Medulla oblongata (tissue), 1 donor: Measurements from ENCODE around the gene ZNF497.
"Not testable (repeated sequence)": the region's sequence is repeated elsewhere in the genome, so short reads cannot be mapped to it uniquely, and the experiment has no call there.

Experiments
- DNase-seq: peaks from one replicate; pipeline ENCODE4 v3.0.0-alpha.2; 2015; ENCODE audit errors: extremely low spot score

The ZNF497 gene

DNA sequence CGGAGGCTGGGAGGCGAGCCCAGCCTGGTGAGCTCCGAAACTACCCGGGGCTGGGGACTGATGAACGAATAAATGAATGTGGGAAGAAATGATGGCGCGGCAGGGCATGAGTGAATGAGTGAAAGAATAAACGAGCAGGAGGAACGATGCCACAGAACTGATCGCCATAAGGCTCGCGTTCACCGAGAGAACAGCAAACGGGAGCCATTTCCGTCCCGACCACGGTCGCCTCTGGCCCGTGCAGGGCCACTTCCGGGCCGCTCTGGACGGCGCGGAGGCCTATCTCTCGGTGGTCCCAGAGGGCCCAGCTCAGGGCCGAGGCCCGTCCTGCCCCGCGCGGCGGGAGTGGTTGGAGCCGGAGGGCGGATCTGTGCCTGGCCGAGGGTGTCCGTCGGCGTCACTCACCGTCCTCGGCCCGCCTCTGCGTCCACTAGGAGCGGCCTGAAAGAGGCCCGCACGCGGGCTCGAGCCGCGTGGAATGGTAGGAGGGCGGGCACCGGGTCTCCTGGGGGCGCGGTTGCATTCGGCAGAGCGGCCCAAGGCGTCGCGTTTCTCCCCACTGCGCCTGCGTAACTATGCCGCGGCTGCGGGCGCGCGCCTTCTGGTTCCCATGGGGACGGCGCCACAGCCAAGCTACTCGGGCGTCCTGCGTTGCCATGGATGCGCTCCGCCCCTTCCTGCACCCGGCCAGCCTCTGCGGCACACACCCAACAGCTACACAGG lies at the start of gene ZNF497:
Gene ZNF497, minus strand, starts transcription at position 480 of the 723 bp plus-strand sequence. CDS start 5,116 bp downstream, outside the sequence.
- peak; percentile 97 for DNase-seq

DNA sequence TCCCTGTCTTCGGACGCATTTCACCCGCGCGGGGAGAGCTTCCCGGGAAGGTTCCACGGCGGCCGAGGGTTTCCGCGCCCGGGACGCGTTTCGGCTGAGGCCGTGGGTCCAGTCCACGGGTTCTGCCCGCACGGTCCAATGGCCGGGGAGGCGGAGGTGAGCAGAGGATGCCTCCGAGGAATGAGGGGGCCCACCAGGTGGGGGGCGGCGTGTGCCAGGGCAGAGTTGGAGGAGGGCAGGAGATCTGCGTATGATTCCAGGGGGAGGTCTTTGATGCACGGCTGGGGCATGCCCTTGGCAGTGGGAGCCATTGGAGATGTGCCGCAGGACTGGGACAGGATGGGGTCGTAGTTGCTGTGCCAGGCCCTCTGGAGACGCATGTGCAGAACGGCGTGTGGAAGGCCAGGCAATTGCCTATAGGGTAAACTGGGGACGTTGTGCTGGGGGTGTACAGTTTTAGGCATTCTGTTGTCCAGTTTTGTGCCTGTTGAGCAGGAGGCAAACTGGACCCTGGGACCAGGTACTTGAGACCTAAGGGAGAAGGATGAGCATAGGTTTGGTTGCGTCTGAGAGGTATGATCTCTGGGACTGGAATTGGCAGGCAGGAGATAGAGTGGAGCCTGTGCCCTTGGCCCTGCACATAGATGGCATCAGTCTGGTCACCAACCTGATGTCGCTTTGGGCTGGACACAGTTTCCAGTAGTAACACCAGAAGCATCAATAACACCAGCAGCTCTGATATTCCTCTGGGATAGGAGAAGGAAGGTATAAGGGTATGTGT lies 46.6 kb upstream of the ZNF497 start:
- DNase-seq, result no peak

DNA sequence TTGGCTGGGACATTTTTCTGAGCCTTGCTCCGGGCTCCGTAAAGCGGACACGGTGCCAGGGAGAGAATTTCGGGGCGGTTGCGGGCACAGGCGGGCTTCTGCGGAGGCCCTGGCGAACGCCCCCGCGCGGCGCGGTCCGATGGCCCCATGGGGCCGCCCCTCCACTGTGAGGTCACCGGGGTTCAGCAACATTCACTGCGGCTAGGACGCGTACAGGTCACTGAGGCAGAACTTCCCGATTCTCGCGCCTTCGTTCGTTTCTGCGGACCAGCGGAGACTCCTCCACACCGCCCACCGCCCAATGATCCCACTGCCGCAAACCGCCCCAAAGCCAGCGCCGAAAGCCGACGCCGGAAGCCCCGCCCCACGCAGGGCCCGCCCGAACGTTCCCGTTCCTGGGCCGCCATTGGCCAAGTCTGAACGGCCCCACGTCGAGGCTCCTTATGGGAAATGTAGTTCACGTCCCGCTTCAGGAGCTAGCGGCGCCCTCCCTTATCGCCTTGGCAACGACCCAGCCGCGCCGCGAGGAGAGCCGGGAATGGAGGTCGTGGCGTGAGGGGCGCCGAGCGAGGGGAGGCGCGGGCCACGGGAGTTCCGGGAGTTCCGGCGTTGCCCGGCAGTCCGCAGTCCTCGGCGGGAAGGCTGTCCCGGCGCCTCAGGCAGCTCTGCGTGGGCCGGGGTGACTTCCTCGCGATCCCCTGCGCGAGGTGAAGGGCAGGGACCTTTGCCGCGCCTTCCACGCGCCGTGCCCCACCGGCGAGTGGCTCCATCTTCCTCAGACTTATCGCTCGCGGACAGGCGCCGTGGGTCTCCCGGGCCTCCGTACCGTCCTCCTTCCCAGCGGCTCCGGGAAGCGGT lies 45.8 kb upstream of the ZNF497 start, which contains the start of gene ZNF584:
Gene ZNF584, plus strand, starts transcription at position 498 of the 858 bp plus-strand sequence. CDS start 499 bp downstream, outside the sequence.
- DNase-seq, result peak; percentile 98

DNA sequence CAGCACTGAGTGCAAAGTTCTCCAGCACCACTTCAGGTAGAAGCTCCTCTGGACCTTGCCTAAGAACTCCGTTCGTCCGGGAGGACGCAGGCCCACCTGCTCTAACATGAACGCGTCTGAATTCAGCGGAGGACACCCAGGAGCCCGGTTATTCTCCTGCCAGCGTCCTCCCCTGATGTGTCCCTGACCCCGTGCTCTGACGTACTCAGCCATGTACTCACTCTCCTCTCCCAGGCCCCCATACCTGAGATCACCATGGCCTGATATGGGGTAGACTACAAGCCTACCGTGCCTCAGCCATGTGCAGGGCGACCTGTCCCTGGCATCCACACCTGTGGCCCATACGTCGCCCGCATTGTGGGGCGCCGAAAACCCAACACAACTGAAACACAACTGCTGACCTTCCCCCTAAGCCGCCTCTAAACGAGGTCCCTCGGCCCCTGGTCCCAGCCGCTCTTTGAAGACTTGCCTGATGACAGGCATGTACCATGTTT lies 45.2 kb upstream of the ZNF497 start:
- no peak for DNase-seq

DNA sequence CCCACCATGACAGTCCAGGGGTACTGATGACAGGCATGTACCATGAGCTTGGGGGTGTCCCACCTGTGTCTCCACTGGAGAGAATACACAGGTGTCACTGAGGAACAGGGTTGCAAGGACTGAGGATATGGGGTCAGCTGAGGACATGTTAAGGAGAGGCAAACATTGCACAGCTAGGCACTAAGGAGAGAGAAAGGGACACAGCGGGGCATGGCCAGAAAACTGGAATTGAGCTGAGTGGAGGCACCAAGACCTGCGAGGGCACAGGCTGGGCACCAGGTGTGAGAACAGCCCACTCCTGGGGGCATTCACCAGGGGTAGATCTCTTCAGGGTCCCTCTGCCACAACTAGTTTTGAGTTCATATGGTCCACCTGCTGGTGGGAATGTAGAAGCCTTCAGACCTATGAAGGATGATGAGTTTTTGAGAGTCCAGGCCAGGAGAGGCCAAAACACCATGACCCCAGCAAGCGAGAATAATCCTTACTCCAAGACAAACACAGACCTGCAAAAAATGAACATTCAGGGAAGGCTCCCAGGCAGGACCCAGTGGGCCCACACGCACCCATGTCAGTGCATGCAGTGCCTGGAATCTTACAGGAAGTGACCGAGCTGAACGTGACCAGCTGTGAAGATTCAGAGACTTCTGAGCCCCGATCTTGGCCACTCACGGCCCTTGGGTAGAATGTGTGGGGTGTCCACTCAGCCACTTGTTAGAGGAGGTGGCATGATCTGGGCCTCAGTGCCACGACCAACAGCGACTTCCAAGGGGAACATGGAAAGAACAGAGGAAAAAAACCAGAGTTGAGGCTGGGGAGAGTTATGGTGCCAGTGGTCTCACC lies 44.5 kb upstream of the ZNF497 start:
- DNase-seq, result no peak

DNA sequence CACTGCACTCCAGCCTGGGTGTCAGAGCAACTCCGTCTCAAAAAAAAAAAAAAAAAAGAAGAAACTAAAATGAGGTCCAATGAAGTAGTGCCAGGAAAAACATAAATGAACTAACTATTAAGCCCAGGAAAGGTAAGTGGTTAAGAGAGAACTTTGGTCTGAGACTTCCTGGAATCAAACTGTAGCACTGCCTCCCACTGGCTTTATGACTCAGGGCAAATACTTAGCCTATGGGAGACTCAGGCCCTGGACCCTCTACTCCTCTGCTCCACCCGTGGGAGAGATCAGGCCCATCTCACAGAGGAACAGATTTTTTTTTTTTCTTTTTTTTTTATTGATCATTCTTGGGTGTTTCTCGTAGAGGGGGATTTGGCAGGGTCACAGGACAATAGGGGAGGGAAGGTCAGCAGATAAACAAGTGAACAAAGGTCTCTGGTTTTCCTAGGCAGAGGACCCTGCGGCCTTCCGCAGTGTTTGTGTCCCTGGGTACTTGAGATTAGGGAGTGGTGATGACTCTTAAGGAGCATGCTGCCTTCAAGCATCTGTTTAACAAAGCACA lies 41.4 kb upstream of the ZNF497 start:
- DNase-seq, result not testable (repeated sequence)

DNA sequence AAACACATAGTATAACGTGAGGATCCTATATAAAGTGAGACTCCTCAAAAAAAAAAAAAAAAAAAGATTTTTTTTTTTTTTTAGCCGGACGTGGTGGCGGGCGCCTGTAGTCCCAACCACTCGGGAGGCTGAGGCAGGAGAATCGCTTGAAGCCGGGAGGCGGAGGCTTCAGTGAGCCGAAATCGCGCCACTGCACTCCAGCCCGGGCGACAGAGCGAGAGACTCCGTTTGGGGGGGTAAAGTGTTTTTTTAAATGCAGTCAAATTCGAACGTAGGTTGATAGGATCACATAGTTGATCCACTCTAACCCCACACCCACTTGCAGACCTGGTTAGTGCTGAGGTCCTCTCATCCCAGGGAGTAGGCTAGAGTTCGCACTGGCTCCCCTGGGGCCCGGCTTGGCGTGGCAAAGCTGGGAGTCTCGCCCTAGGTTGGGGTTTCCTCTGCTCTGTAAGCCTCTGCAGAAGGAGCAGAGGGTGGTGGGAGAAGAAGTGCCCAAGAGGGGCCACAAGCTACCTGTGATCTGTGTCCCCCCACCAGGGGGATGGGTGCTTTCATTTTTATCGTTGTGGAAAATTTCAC lies 39.4 kb upstream of the ZNF497 start:
- DNase-seq, result no peak

DNA sequence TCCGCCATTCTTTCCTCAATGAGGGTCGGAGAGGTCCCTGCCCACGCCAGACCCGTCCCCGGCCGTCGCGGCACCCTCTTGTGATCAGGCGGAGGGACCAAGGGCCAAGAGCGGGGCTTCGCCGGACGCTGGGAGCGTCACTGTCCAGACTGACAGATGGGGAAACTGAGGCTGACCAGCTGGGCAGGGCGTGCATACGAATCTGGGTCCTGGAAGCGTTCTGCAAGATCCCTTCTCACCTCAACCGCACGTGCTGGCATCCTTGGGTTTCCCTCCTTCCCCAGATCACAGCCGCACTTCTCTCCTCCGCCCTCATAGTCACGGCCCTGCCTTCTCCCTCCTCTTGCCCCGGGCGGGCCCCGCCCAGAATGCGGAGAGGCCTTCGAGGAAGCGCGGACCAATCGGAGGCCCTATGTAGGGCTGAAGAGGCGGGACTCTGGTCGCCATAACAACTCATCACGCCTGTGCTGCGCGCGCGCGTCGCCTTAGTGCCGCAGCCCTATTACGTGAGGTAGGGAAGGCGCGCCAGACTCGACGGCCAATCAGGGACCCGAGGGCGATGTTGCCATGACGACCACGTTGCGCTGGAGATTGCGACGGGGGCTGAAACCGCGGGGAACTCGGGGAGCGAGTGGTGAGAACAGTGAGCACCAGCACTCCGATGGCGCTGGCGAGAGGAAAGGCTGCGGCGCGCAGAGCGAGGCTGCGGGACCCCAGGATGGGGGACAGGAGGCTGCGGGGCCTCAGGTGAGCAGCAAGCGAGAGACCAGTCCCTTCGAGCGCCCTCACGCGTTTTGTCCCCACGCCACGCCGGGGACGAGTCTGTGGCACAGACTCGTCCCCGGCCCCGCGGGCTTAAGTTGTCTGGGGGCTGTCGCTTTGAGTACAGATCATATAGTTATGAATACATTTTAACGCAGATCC lies 38.6 kb upstream of the ZNF497 start:
- peak; percentile 100 for DNase-seq

DNA sequence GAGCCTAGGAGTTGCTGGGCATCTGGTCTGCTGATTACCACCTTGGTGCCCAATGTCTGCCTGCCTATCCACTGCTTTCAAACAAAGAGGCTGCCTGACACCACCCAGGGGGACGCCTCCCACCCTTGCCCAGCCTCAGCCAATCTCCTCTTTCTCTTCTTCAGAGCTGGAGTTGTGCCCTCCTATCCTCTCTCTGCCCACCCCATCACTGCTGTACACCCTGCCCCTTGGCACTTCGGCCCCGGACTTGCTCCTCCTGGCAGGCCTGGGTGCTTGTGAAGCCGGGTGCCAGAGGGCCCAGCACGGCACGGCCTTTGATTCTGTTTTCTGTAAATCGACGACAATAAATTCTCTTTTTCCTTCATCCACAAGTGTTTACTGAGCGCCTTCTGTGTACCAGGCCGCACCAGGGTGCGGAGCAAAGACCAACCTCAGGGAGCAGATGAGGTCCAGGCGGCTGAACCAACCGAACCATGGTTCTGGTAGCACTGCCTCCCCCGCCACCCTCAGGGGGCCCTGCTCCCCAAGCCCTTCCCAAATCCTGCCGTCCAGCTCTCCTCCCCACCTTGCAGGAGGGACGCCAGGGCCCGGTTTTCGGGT lies 37.9 kb upstream of the ZNF497 start:
- DNase-seq, result peak; percentile 78

DNA sequence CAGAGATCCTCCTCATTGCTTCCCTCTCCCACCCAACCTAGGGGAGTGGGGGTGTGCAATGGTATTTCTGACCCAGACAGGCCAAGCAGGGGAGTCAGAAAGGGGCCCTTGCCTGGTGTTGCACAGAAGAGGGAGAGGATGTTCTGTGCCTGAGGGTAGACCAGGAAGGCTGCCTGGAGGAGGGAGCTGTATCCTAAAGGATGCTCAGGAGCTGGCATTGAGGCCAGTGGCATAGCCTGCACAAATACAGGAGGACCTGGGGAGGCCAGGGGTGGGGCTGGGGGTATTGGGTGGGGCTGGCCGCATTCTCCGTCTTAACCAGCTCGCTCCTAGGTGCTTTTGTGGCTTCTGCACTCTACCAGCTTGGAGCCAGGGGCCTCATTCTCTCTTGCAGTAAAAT lies 37.4 kb upstream of the ZNF497 start:
- no peak for DNase-seq

DNA sequence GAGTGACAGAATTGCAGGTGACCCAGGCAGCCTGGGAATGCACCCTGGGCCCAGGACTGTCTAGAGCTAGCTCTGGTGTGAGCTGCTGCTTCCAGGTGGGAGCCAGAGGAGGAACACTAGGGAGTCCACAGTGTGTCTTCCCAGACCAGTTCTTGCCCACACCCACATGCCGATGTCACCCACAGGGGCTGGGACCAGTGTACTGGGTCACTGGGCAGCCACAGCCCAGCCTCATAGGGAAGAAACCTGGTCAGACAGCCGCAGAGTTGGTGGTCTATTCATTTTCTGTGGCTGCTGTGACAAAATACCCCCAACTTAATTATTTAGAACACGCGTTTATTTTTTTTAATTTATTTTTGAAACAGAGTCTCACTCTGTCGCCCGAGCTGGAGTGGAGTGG lies 36.0 kb upstream of the ZNF497 start:
- no peak for DNase-seq

DNA sequence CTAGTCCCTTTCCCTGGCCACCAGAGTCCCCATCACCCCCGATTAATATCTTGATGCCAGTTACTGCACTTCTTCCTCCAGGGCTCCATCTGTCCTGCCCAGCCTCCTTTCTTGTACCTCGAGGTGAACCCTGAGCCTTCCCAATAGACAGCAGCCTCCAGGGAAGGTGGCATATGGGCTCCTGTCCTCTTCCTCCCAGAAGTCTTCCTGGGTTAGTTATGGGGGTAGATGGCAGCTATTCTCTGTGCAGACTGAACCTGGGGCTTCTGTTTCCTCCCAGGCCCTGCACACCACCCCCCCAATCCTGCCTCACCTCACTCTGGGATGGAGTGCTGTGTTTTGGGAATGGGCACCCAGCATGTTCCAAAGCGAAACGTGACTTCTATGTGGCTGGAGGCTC lies 35.5 kb upstream of the ZNF497 start:
- DNase-seq, result no peak

DNA sequence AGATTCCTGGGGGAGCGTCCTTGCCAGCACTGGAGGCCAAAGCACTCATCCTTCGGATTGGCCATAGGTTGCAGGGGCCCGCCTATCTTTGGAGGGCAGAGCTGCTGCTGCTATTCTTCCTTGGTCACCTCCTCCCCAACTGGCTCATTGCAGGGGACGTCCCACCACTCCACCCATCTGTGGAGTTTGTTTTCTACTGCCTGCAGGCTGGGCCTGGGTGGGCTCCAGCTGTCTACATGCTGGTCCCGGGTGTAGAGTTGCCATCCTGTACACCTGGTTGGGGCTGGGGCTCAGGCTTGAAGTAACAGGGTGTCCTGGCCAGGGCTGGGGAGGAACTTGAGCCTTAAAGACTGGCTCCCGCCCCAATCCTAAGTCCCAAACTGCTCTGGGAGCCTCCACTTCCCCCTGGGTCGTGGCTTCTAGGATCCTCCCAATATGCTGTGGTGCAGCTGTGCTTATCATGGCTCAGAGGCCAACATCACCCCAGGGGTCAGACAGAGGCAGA lies 35.0 kb upstream of the ZNF497 start:
- no peak for DNase-seq

DNA sequence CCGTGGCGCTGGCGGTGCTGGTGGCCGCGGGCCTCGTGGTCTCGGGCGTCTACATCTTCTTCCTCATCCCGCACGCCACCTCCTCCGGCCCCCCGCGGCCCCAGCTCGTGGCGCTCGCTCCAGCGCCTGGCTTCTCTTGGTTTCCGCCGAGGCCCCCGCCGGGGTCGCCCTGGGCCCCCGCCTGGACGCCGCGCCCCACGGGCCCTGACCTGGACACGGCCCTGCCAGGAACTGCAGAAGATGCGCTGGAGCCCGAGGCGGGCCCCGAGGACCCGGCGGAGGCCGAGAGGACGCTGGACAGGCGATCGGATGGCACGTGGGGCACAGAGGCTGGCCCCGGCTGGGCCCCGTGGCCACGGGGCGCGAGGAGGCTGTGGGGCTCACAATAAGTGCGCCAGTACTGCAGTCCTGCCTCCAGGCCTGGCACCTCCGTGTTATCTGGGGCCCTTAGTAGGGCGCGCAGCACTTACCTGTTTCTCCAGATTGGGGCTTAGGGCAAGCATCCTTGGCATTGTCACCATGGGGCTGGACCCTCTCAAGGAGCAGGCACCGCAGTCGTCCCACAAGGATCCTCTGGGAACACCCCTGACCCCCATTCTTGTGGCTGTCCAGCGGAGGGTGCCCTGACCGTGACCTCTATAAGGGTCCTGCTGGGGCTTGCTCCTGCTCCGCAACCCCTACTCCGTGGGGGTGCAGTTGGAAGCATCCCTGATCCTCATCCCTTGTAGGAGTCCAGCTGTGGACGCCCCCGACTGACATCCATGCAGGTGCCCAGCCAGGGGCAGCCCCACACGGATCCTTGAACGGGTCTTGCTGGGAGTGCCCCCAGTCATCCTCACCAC lies 34.4 kb upstream of the ZNF497 start:
- DNase-seq, result no peak

DNA sequence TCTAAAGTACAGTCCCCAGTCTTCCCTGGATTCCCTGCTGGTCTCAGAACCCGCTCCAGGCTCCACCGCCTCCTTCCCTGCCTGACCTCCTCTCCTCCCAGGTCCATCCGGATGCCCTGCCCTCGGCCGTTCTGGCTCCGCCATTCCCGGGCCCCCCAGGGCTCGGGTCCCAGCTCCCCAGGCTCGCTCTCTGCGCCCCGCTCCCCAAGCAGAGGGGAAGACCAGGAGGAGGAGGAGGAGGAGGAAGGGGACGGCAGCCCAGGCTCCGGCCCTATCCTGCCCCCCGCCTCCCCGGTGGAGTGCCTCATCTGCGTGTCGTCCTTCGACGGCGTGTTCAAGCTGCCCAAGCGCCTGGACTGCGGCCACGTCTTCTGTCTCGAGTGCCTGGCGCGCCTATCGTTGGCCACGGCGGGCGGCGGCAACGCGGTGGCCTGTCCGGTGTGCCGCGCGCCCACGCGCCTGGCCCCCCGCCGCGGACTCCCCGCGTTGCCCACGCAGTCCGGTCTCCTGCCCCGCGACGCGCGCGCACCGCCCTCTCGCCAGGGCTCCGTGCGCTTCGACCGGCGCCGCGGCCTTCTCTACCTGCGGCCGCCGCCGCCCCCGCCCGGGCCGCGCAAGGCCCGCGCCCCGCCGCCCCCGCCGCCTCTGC lies 33.6 kb upstream of the ZNF497 start:
- DNase-seq, result no peak

DNA sequence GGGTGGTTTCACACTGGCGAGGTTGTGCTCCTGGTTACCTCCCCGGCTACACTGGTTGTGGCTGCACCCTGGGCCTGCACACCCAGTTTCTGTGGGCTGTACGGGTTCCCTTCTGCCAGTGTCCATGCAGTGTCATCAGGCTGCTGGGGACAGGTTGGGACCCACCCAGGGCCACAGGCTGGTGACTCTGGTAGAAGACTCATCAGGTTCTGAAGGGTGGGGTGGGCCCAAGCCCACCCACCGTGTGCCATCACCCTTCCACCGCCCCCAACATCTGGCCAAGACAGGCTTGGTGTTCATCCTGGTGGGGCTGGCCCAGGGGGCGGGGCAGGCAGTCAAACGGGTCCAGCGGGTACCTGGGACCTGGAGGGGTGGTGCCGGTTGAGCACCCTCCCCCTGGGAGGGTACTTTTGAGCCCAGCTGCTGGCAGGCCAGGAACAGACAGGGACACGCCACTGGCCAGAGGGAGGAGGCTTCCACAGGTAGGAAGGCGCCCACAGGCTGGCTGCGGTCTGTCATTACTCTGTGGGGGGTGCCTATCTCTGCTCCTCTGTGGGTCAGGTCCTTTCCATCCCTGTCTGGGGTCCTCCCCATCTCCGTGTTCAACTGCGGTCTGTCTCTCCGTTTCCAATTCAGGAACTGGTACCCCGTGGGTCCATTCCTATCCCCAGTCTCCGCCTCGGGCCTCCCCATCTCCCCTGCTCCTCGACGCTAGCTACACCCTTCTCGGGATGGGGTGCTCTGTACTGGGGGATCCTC lies 32.8 kb upstream of the ZNF497 start, which contains the start of gene RNF225:
Gene RNF225, plus strand, starts transcription at position 437 of the 759 bp plus-strand sequence. CDS start 434 bp downstream, outside the sequence.
- no peak for DNase-seq
